T-helper 2 cell treated with Interferon-gamma antibody and Interleukin-4, amounts not matched to agents 100 ng/mL and 5 ng/mL, for 36 hours (primary cell): Measurements from ENCODE around the gene ARF3. TPM values are rescaled to one million over a fixed set of nuclear protein-coding genes. Genes with fewer than 3 reads are reported as not detected.
"Not testable (repeated sequence)": the region's sequence is repeated elsewhere in the genome, so short reads cannot be mapped to it uniquely, and the experiment has no call there.

Experiments
- intact Hi-C: fragments of 100-400 bp; cut with micrococcal nuclease; formaldehyde crosslinking; loops from one replicate; pipeline ENCODE4 v1.15.1; 2023
- total RNA-seq: library from RNA; stranded (reverse); gene quantifications from 2 replicates; pipeline ENCODE4 v1.2.3, GENCODE V29; 2022

The ARF3 gene
- total RNA-seq, 1 donor from 2014 or later: 126 TPM

GRCh38 chr12:48933664-48934311 is 23.5 kb downstream of the ARF3 start:
- intact Hi-C loops: no loop called here

GRCh38 chr12:48932878-48933277 is 24.4 kb downstream of the ARF3 start:
- intact Hi-C loops: no loop called here

GRCh38 chr12:48930475-48930874 is 26.8 kb downstream of the ARF3 start:
- intact Hi-C loops: no loop called here

GRCh38 chr12:48929551-48929950 is 27.7 kb downstream of the ARF3 start:
- intact Hi-C loops: no loop called here

GRCh38 chr12:48927261-48927660 is 30.0 kb downstream of the ARF3 start:
- intact Hi-C loops: no loop called here

- intact Hi-C loops: loop anchor here (2.0 kb wide), 1 partner anchor 61 kb away; the partner anchor contains the start of gene RND1
Observed at GRCh38 chr12:48925304-48926011, 31.8 kb downstream of the ARF3 start, which contains the start of gene FKBP11. FKBP11 (minus strand) TSS chr12:48925492; CDS start chr12:48925428, 64 bp downstream.

- intact Hi-C loops: loop anchor here (2.0 kb wide), 1 partner anchor 60 kb away; the partner anchor contains the start of gene RND1
Observed at GRCh38 chr12:48924617-48925303, 32.5 kb downstream of the ARF3 start.

- intact Hi-C loops: no loop called here
Observed at GRCh38 chr12:48923117-48923516, 34.2 kb downstream of the ARF3 start.

- intact Hi-C loops: no loop called here
Observed at GRCh38 chr12:48917857-48918537, 39.3 kb downstream of the ARF3 start.

GRCh38 chr12:48910196-48910595 is 47.1 kb downstream of the ARF3 start:
- intact Hi-C loops: no loop called here

- intact Hi-C loops: not testable (repeated sequence)
Observed at GRCh38 chr12:48909698-48910097, 47.6 kb downstream of the ARF3 start.

- intact Hi-C loops: no loop called here
Observed at GRCh38 chr12:48907245-48907644, 50.0 kb downstream of the ARF3 start.

GRCh38 chr12:48903982-48904411 is 53.3 kb downstream of the ARF3 start:
- intact Hi-C loops: loop anchor here (1.0 to 5.0 kb wide), 2 partner anchors 32 to 83 kb away; no protein-coding TSS in a partner anchor

GRCh38 chr12:48903363-48903981 is 53.8 kb downstream of the ARF3 start:
- intact Hi-C loops: loop anchor here (5.0 kb wide), 1 partner anchor 84 kb away; no protein-coding TSS in a partner anchor

- intact Hi-C loops: loop anchor here (5.0 kb wide), 1 partner anchor 86 kb away; no protein-coding TSS in a partner anchor
Observed at GRCh38 chr12:48901278-48901677, 56.0 kb downstream of the ARF3 start.

GRCh38 chr12:48899651-48900050 is 57.6 kb downstream of the ARF3 start:
- intact Hi-C loops: loop anchor here (5.0 kb wide), 1 partner anchor 88 kb away; no protein-coding TSS in a partner anchor

GRCh38 chr12:48894271-48894670 is 63.0 kb downstream of the ARF3 start:
- intact Hi-C loops: no loop called here

- intact Hi-C loops: loop anchor here (1.0 kb wide), 1 partner anchor 38 kb away; no protein-coding TSS in a partner anchor
Observed at GRCh38 chr12:48890657-48891418, 66.4 kb downstream of the ARF3 start.

- intact Hi-C loops: loop anchor here (1.0 kb wide), 1 partner anchor 36 kb away; no protein-coding TSS in a partner anchor
Observed at GRCh38 chr12:48889679-48890078, 67.6 kb downstream of the ARF3 start.
